Panc1 (cell line): ENCODE measurements around the gene CATSPER4.

Experiments
- CTCF ChIP-seq: fragments of 450-650 bp; IDR thresholded peaks from 2 replicates; pipeline ENCODE4 v1.5.1; 2017; ENCODE audit warnings: mild to moderate bottlenecking
- POLR2AphosphoS5 ChIP-seq: IDR thresholded peaks from 2 replicates; pipeline ENCODE4 v1.6.1; 2012; ENCODE audit warnings: mild to moderate bottlenecking, low read depth, low read length, moderate library complexity
- REST ChIP-seq, 2 experiments: IDR thresholded peaks; 2 replicates each; pipeline ENCODE4 v1.6.1; 2011 to 2012; ENCODE audit warnings: low read depth in 2 of 2, control low read depth in 1 of 2, low read length in 1 of 2, mild to moderate bottlenecking in 1 of 2, moderate library complexity in 1 of 2; ENCODE audit not compliant: insufficient read depth in 1 of 2
- SIN3A ChIP-seq: IDR thresholded peaks from 2 replicates; pipeline ENCODE4 v1.6.1; 2012; ENCODE audit warnings: low read depth, mild to moderate bottlenecking, low read length, moderate library complexity, borderline replicate concordance; ENCODE audit not compliant: insufficient read depth
- TCF7L2 ChIP-seq: IDR thresholded peaks from 2 replicates; pipeline ENCODE4 v1.6.1; 2011; ENCODE audit warnings: mild to moderate bottlenecking, low read depth, low read length, inconsistent platforms

- no peak for TF ChIP-seq CTCF
- TF ChIP-seq POLR2AphosphoS5, result no peak
- TF ChIP-seq SIN3A, result no peak
- TF ChIP-seq REST (IDR thresholded peaks at IDR 0.05; ENCODE audit: insufficient read depth in 1 of 2, low read depth in 2 of 2, low read length in 1 of 2), result no peak
- TF ChIP-seq TCF7L2, result no peak
These were observed 34.8 kb downstream of the CATSPER4 start for GRCh38 chr1:26225033-26225831.
